Stimulated activated CD8-positive, alpha-beta memory T cell treated with anti-CD3 and anti-CD28 coated beads, Interleukin-15, amount 100 ng/mL, for 48 hours (primary cell): Measurements from ENCODE around the gene COL4A6.

Experiments used
- DNase-seq, 2 donors: peaks; one replicate each; pipeline ENCODE4 v3.0.0-alpha.2; 2020; ENCODE audit warnings: low read depth in 2 of 2

The COL4A6 gene

DNA sequence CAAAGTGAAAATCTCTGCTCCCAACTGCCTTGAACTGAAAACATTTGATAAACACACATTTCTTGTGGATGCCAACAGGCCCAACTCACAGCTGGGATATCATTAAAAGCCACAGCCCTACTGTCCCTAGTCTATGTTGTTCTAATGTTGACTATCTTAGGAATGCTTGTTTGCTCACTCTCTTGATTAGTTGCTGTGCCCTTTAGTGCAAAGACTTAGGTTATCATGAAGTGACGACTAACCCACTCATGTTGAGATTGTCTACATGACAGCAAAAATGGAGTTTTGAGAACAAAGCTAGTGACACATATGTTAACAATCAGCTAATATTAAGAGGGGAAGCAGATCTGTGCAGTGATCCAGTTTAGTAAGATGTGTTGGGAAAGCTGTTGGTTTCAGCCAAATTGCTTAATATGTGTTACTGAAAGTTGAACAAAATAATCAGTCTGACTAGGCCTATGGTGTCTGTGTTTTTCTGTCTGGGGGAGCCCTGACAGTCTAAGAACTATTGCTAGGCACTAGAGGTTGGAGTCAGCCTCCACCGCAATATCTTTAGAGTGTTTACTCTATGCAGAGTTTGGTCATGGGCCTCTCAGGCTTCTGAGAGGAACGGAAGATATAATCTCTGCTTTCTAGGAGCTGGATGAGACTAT lies 221.2 kb downstream of the COL4A6 start:
- DNase-seq: no peak

DNA sequence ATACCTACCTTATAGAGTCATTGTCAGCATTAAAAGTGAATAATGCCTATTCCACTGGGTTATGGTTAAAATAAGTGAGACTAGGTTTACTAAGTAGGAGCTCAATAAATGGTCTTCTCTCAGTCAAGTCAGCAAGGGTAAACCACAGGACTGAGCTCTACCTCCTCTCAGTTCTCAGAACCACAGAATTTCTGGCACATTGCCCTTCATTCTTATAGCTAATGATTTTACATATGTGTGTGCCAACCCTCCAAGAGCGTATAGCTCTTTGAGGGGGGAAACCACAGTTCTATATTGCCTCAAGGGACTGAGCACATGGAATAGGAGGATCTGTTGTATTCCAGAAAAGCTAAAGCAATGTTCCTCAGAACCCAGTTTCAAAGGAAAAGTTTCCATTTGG lies 221.8 kb downstream of the COL4A6 start:
- DNase-seq: no peak

DNA sequence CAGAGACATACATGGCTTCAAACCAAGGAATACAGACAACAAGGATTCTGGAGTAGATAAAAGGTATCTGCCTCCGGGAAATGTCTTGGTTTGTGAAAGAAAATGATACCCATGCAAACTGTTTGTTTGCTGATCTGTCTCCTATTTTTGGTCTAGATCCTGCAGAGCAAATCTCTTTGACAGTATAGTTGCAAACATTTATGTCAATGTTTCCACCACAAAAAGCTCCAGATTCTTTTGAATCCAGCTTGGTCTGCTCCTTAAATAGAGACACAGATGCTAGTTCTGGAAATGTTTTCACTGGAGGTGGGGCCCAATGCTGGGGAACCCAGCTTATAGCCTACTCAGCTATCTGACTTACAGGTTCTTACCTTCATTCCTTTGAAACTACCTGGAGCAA lies 226.9 kb downstream of the COL4A6 start:
- DNase-seq: no peak

DNA sequence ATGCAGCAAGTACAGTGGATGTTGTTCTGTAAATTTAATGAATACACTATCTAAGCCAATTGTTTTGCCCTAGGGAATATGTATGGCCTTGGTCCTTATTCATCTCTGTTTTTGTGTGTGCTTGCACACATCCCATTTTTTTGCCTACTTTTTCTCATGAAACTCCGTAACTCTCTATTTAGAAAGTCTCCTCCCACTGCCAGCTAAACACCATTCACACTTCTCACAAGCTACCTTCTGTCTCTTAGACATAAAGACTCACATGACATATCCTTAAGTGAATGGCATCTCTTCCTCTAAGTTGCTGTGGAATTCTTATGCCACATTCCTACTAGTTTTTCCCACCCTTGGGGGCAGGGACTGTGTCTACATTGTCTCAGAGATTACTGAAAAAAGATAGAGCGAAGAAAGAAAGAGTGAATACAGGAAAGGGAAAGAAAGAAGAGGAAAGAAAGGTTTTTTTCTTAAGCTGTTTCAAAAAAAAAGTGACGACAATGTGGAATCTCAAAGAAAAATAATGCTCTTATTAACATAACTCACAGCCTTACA lies 229.1 kb downstream of the COL4A6 start:
- no peak for DNase-seq

DNA sequence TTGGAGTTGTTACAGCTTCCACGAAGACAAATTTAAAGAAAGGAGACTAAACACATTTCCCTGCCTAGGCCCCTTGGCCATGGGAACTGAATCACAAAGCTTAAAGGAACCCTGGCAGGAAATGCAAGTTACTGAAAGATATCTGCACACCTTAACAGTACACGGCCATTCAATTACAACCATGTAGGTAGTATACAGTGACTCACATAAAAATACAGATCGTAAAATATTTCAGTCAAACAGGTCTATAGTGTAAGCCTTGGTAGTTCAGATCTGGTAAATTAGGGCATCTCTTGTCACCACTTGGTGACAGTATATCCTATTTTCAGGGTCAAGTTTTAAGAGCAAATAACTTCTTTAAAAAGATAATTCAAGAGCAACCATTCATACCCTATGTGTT lies 234.7 kb downstream of the COL4A6 start:
- no peak for DNase-seq

- DNase-seq: no peak
Measured at GRCh38 chrX:108199691-108200090, 238.5 kb downstream of the COL4A6 start.

DNA sequence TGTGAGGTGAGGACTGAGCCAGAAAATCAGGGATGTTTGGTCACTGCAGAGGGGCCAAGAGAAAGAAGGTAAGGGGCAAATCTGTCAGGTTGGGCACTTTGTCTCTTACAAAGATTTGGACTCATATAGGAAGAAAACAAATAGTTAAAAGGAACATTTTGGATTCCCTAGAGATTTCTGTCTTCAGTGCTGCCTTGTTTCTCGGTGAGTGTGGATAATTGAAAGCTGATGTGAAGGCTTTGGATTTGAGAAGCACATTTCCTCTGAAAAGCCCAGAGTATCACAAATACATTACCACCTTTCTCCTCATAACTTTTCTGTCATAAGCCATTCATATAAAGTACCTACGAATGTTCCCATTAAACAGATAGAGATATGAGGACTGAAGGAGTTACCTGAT lies 239.2 kb downstream of the COL4A6 start:
- DNase-seq: no peak

- DNase-seq: no peak
Measured at GRCh38 chrX:108198420-108198819, 239.8 kb downstream of the COL4A6 start.

GRCh38 chrX:108186811-108187210 lies 251.4 kb downstream of the COL4A6 start:
- no peak for DNase-seq

GRCh38 chrX:108178143-108178498 lies 260.1 kb downstream of the COL4A6 start:
- no peak for DNase-seq

- no peak for DNase-seq
Measured at GRCh38 chrX:108177351-108178142, 260.7 kb downstream of the COL4A6 start.

GRCh38 chrX:108173874-108174273 lies 264.3 kb downstream of the COL4A6 start:
- DNase-seq: no peak

DNA sequence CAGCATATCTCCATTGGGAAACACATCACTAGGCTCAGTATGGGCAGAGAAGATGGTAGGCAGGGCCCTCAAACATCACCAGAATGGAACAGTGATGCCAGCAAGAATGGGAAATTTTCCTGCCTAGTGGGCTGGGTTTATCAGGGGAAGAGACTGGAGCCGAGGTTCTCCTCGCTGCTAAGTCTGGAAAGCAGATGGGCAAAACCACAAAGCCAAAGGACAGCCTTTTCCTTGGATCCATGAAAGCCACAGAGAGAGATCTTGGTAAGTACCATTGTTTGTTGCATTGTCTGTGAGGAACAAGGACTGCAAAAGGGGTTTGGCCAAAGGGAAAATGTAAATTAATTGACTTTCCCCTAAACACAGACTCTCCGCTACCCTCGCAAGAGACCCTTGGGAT lies 266.6 kb downstream of the COL4A6 start:
- DNase-seq: no peak

DNA sequence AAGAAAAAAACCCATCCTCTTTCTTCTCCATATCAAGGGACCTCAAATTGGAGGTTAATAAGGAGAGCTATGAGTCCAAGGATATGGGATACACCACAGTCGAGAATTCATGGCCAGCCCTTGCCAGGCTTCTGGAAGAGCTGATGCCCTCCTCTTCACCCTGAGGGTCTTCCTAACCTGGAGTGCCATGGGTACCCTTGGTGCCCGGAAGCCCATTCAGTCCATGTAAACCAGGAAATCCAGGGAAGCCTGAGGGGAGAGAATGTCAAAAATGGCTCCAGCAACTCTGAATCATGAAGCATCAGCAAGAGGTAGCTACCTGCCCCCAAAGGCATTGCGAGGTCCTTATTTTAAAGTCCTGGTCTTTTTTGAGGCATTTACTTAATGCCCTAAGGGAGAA lies 268.5 kb downstream of the COL4A6 start:
- DNase-seq: no peak

GRCh38 chrX:108168961-108169740 lies 269.1 kb downstream of the COL4A6 start:
- DNase-seq: no peak

- DNase-seq: no peak
Measured at GRCh38 chrX:108167211-108167872, 270.9 kb downstream of the COL4A6 start.

- DNase-seq: no peak
Measured at GRCh38 chrX:108165383-108166111, 272.7 kb downstream of the COL4A6 start.

DNA sequence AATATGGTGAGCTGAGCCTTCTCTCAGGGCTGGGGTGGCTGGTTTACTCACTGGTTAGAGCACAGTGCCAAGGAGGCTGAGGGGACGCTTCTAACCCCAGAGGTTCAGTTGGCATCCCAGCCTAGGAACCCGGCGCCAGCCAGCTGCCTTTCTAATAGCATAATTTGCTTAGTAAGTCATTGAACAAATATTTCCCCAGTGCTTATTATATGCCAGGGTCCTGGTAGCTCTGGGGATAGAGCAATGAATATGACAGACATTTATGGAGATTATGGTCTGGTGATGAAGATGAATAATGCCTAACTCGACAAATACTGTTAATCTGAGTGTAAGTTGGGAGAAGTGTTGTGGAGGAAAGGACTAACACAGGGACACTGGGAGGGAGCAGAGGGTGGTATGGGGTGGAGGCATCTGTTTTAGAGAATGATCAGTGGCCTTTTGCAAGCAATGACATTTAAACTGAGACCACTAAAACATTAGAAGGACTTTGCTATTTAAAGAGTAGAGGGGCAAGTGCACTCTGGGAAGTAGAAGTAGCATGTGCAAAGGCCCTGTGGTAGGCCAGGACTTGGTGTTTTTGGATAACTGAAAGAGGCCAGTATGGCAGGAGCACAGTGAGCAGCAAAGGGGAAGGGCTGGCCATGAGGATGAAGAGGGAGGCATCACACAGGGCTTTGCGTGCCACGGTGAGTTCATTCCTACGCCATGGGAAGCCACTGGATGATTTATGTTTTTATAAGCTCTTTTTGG lies 274.7 kb downstream of the COL4A6 start:
- no peak for DNase-seq

DNA sequence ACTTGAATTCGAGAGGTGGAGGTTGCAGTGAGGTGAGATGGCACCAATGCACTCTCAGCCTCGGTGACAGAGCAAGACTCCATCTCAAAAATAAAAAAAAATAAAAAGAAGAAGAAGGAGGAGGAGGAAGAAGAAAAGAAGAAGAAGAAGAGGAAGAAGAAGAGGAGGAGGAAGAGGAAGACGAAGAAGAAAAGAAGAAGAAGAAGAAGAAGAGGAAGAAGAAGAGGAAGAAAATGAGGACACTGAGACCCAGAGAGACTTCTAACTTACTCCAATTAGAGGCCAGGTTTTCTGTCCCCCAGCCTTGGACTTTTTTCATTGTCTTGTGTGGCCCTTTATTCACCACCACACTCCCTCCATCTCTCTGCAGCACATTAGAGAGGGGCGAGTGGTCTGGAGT lies 276.0 kb downstream of the COL4A6 start:
- no peak for DNase-seq

- no peak for DNase-seq
Measured at GRCh38 chrX:108160309-108160708, 277.9 kb downstream of the COL4A6 start.
